NCI-H1105 treated with DMSO at 0.1 percent for 48 hours (cell line): ENCODE measurements around the gene TRPV5.

ENCODE experiments used
- DNase-seq: peaks from one replicate; lab custom pipeline; 2025; lab: John Stamatoyannopoulos, UW

The TRPV5 gene

GRCh38 chr7:142940966-142941535 is 7.5 kb upstream of the TRPV5 start:
- DNase-seq = no peak

GRCh38 chr7:142939226-142939910 is 5.8 kb upstream of the TRPV5 start, which contains the start of gene LLCFC1:
LLCFC1 (plus strand) TSS chr7:142939484; CDS start chr7:142939622, 138 bp downstream.
- no peak for DNase-seq

- DNase-seq = no peak
These were observed 5.1 kb upstream of the TRPV5 start for GRCh38 chr7:142938611-142939010.

GRCh38 chr7:142935941-142936565 is 2.5 kb upstream of the TRPV5 start:
- DNase-seq = no peak

- DNase-seq = no peak
These were observed 510 bp upstream of the TRPV5 start for GRCh38 chr7:142934056-142934455.

GRCh38 chr7:142933092-142933475 is 462 bp downstream of the TRPV5 start:
- DNase-seq = no peak

- DNase-seq = no peak
These were observed 1.0 kb downstream of the TRPV5 start for GRCh38 chr7:142932386-142933091.

GRCh38 chr7:142930126-142930730 is 3.3 kb downstream of the TRPV5 start:
- no peak for DNase-seq

GRCh38 chr7:142927949-142928348 is 5.6 kb downstream of the TRPV5 start:
- DNase-seq = no peak

GRCh38 chr7:142927085-142927745 is 6.3 kb downstream of the TRPV5 start:
- DNase-seq = no peak

- no peak for DNase-seq
These were observed 8.1 kb downstream of the TRPV5 start for GRCh38 chr7:142925413-142925812.

- DNase-seq = no peak
These were observed 10.2 kb downstream of the TRPV5 start for GRCh38 chr7:142923391-142923790.

- no peak for DNase-seq
These were observed 13.9 kb downstream of the TRPV5 start for GRCh38 chr7:142919656-142920055.

- no peak for DNase-seq
These were observed 14.6 kb downstream of the TRPV5 start for GRCh38 chr7:142918901-142919300.

- DNase-seq = no peak
These were observed 16.1 kb downstream of the TRPV5 start for GRCh38 chr7:142917447-142917846.

GRCh38 chr7:142916508-142916907 is 17.0 kb downstream of the TRPV5 start:
- DNase-seq = peak; percentile 52

- no peak for DNase-seq
These were observed 18.2 kb downstream of the TRPV5 start for GRCh38 chr7:142915315-142915714.

GRCh38 chr7:142914121-142914520 is 19.4 kb downstream of the TRPV5 start:
- DNase-seq = no peak

- no peak for DNase-seq
These were observed 20.0 kb downstream of the TRPV5 start for GRCh38 chr7:142913566-142913965.

- no peak for DNase-seq
These were observed 20.5 kb downstream of the TRPV5 start for GRCh38 chr7:142913051-142913450.

GRCh38 chr7:142910481-142910880 is 23.1 kb downstream of the TRPV5 start:
- DNase-seq = no peak

- no peak for DNase-seq
These were observed 23.5 kb downstream of the TRPV5 start for GRCh38 chr7:142910031-142910433.
